Colon (tissue), 2 donors: ENCODE data around the gene CDH11.

Experiments
- FAIRE-seq: peaks from 2 replicates; lab custom pipeline; 2012; peaks lifted over from hg19 to GRCh38; lab: Jason Lieb, UNC
- donor health status: control.
- donor health status: control.

CDH11 gene

GRCh38 chr16:65117811-65118448 is 3.9 kb downstream of the CDH11 start:
- FAIRE-seq = no peak

- no peak for FAIRE-seq
These were observed 4.9 kb downstream of the CDH11 start for GRCh38 chr16:65116818-65117430.

- no peak for FAIRE-seq
These were observed 5.6 kb downstream of the CDH11 start for GRCh38 chr16:65116216-65116615.

- FAIRE-seq = no peak
These were observed 7.3 kb downstream of the CDH11 start for GRCh38 chr16:65114527-65114926.

GRCh38 chr16:65113441-65113840 is 8.4 kb downstream of the CDH11 start:
- no peak for FAIRE-seq

GRCh38 chr16:65111306-65111705 is 10.6 kb downstream of the CDH11 start:
- FAIRE-seq = no peak

GRCh38 chr16:65106757-65107156 is 15.1 kb downstream of the CDH11 start:
- FAIRE-seq = no peak

- no peak for FAIRE-seq
These were observed 16.7 kb downstream of the CDH11 start for GRCh38 chr16:65105171-65105570.

GRCh38 chr16:65104471-65104870 is 17.4 kb downstream of the CDH11 start:
- no peak for FAIRE-seq

- no peak for FAIRE-seq
These were observed 19.5 kb downstream of the CDH11 start for GRCh38 chr16:65102326-65102725.

- no peak for FAIRE-seq
These were observed 20.9 kb downstream of the CDH11 start for GRCh38 chr16:65101009-65101408.

- FAIRE-seq = no peak
These were observed 22.3 kb downstream of the CDH11 start for GRCh38 chr16:65099607-65100006.

- no peak for FAIRE-seq
These were observed 22.9 kb downstream of the CDH11 start for GRCh38 chr16:65098916-65099315.

- FAIRE-seq = no peak
These were observed 24.6 kb downstream of the CDH11 start for GRCh38 chr16:65097296-65097695.

- FAIRE-seq = no peak
These were observed 26.0 kb downstream of the CDH11 start for GRCh38 chr16:65095906-65096305.

GRCh38 chr16:65095090-65095728 is 26.7 kb downstream of the CDH11 start:
- FAIRE-seq = no peak

- FAIRE-seq = no peak
These were observed 27.9 kb downstream of the CDH11 start for GRCh38 chr16:65094009-65094408.

GRCh38 chr16:65083164-65083857 is 38.6 kb downstream of the CDH11 start:
- FAIRE-seq = no peak

GRCh38 chr16:65079549-65079948 is 42.3 kb downstream of the CDH11 start:
- no peak for FAIRE-seq

- no peak for FAIRE-seq
These were observed 44.7 kb downstream of the CDH11 start for GRCh38 chr16:65077181-65077580.

- FAIRE-seq = no peak
These were observed 46.0 kb downstream of the CDH11 start for GRCh38 chr16:65075877-65076276.

GRCh38 chr16:65071433-65072311 is 50.2 kb downstream of the CDH11 start:
- no peak for FAIRE-seq
